SK-N-MC (cell line): ENCODE measurements around the gene SLC12A3.

Source experiments
- EZH2 ChIP-seq: fragments of 200-600 bp; sonication (generic); IDR thresholded peaks from one replicate; pipeline ENCODE4 v1.6.1; 2017; ENCODE audit warnings: antibody characterized with exemption
- POLR2AphosphoS5 ChIP-seq: IDR thresholded peaks from 2 replicates; pipeline ENCODE4 v1.6.1; 2012; ENCODE audit warnings: mild to moderate bottlenecking, low read depth, low read length, borderline replicate concordance

GRCh38 chr16:56918467-56919012 lies 53.5 kb downstream of the SLC12A3 start:
- TF ChIP-seq EZH2 (no peak), POLR2AphosphoS5 (no peak)
